IPS-18c (cell line): ENCODE data around the gene MZT2B.
"Not testable (repeated sequence)": the region's sequence is repeated elsewhere in the genome, so short reads cannot be mapped to it uniquely, and the experiment has no call there.

Experiments used
- H3K4me3 ChIP-seq: 2 replicates; pipeline ENCODE4 v1.7.0; 2013; ENCODE audit warnings: low read depth, mild to moderate bottlenecking, low read length, moderate library complexity; ENCODE audit not compliant: insufficient read depth
- H3K9me3 ChIP-seq: one replicate; pipeline ENCODE4 v1.6.1; 2013; ENCODE audit warnings: mild to moderate bottlenecking, low read length, moderate library complexity; ENCODE audit not compliant: control insufficient read depth, insufficient read depth

MZT2B gene

DNA sequence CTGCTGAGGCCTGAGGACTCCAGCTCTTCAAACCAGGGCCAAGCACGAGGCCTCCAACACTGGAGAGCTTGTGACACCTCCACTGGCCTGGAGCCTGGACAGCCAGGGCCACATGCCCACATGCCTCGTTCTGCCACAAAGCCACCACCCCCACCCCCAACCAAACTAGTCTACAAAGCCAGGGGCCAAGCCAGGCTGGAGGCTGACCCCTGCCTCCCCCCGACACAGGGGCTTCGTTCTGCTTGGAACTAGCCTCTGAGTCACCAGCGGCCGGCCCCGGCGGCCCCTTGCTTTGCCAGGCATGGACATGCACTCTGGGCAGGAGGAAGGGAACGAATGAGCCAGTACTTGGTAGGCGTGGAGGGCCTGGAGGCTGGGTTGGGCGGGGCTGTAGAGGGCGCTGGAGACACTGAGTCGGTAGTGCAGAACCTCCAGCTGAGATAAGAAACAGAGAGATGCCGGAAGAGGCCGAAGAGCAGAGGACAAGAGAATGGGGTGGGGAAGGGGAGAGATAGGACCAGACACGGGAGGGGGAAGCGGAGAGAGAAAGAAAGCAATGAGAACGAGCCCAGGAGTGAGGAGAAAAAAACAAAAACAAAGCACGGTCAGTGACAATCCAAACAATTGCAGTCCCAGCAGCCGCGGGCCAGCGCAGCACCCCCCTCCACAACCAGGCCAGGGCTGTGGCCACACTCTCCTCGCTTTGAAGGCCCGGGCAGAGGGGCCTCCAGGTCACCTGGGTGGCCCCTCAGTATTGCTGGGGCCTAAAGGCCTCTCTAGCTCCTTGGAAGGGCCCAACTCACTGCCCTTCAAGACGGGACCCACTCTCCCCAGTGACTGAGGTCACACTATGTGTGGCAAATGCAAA is 21.0 kb upstream of the MZT2B start:
- H3K4me3 ChIP-seq, H3K9me3 ChIP-seq: not testable (repeated sequence)

DNA sequence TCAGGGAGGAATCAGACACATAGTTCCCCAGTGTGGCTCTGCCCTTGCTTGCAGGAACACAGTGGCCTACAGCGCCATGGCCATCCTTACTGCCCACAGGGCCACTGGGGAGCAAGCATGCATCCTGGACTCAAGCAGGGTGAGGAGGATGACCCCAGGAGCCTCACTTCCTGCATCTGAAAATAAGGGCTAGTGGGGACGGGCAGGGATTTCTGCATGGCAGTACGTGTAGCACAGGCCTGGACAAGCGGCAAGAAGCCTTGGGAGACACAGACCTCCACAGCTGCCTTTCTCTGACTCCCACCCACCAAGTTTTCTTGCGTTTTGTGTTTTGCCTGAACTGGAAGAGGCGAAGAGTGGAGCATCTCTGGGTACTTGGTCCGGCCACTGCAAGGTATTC is 19.6 kb upstream of the MZT2B start:
- not testable (repeated sequence) for H3K9me3 ChIP-seq, H3K4me3 ChIP-seq

DNA sequence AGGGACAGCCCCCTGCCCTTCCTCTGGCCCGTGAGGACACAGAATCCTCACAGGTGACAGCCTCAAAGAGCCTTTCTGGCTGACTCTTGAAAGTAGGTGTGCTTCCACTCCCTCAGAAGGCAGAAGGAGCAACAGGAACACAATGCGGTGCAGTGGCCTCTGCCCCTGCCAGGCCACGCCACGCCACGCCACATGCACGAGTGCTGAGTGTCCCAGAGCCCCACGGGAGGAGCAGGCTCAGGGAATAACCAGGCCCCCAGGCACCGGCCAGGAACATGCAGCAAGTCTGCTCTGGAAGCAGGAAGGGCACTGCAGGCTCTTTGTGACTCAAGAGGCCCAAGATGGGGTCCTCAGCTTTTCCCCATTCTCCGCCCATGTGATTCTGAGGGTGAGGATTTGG is 19.1 kb upstream of the MZT2B start:
- Histone ChIP-seq H3K9me3 (no peaks in the 10 kb centered on the region), H3K4me3 (no peak overlapping the region)

DNA sequence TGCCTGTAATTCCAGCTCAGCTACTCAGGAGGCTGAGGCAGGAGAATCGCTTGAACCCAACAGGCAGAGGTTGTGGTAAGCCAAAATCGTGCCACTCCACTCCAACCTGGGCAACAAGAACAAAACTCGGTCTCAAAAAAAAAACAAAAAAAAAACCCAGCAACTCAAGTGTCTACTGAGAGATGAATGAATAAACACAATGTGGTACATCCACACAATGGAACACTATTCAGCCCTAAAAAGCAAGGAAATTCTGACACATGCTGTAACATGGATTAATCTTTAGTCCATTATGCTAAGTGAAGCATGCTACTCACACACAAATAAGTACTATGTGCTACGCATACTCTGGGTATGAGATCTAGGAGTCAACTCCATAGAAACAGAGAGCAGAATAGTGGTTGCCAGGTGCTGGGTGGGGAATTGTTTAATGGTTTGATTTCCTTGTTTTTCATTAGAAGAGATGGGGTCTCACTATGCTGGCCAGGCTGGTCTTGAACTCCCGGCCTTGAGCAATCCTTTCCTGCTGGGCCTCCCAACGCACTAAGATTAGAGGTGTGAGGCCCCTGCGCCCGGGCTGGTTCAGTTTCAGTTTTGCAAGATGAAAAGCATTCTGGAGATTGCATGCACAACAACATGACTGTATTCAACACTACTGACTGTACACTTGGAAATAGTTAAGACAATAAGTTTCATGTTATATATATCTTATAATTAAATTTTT is 16.6 kb upstream of the MZT2B start:
- no peak overlapping the region for H3K4me3 ChIP-seq
- H3K9me3 ChIP-seq, result no peaks in the 10 kb centered on the region

DNA sequence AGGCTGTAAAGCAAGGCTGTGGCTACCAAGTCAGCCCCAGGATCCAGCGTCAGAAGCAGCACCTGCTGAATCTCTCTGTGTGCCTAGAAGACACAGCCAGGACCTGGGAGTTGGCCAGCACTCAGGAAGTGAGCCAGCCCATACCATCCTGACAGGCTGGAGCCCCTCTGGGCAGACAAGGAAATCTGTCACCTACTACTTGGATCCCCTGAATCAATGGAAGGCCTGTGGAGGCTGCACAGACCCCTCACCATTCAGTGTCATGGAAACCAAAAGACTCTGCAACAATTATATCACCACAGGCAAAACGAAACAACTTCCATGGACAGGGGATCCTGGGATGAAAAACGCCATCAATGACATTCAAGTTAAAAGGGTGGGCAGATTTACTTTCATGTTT is 15.5 kb upstream of the MZT2B start:
- H3K9me3 ChIP-seq, H3K4me3 ChIP-seq: not testable (repeated sequence)

DNA sequence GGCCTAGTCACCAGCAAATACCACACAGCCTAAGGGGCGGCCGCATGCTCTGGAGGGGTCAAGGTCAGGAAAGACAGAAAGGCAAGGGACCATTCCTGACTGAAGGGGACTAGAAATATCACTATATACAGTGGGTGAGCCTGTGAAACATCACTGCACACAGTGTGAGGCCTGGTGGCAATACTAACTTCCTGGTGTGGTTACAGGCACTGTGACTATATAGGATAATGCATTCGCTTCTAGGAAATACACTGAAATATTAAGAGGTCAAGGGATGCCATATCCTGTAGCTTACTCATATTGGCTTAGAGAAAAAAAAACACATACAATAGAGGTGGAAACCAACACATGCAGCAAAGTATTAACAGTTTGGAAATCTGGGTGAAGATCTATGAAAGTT is 12.9 kb upstream of the MZT2B start:
- not testable (repeated sequence) for H3K9me3 ChIP-seq, H3K4me3 ChIP-seq

DNA sequence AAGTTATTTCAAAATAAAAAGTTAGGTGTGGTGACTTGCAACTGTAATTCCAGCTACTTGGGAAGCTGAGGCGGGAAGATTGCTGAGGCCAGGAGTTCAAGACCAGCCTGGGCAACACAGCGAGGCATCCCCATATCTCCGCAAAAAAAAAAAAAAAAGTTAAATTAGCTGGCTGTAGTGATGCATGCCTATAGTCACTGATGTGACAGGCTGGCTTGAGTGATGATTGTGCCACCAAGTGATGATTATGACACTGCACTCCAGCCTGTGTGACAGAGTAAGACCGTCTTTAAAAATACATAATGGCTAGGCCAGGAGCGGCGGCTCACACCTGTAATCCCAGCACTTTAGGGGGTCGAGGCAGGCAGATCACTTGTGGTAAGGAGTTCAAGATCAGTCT is 12.2 kb upstream of the MZT2B start:
- H3K4me3 ChIP-seq, result no peak overlapping the region
- no peaks in the 10 kb centered on the region for H3K9me3 ChIP-seq

DNA sequence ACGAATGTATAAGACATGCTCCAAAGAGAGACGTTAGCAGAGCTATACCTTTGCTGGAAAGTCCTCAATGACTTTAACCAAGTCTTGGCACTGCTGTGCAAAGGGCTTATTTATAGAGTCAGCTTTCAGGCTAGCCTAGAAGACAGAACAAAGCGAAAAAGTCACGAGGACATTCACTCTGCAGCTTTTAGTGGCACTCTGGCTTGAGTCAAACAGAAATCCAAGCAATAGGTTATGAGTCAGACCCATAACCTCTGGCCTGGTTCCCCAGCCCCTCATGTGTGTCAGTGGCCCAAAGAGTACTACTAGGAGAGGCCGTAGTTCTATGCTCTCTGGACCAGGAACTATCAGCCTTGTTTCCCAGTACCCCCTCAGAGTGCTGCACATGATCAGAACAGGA is 7.2 kb upstream of the MZT2B start:
- not testable (repeated sequence) for H3K4me3 ChIP-seq, H3K9me3 ChIP-seq

DNA sequence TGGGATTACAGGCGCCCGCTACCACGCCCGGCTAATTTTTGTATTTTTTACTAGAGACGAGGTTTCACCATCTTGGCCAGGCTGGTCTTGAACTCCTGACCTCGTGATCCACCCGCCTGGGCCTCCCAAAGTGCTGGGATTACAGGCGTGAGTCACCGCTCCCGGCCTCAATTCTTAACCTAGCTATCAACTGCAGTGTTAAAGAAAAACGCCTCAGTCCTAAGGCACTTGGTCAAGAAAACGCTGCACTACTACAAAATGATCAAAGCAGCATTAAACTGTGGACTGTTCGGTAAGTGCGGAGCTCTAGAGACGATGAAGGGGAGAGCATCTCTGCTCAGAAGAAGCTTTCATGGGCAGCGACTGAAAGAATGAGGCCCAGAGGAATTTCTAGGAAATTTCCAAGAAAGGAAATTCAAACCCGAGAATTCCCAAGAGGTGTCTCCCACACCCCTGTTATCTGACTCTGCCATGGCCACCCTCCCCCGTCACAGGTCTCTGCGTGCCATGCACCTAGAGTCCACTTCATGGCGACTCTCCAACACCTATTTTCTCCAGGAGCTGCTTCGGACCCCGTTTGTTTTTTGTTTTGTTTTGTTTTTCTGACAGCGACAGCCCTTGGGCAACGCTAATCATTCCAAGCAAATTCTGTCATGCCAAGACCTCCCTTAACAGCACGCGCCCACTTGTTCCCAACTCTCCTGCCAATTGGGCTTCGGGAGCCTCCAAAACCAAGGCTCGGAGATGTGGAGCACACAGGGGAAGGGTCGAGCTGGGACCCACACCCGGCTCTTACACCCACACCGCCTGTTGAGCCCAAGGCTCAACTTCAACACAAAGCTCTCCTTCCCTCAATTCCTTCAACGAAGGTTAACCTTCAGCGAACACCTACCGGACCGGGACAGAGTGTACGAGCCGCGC is 1.4 kb upstream of the MZT2B start:
- H3K4me3 ChIP-seq, result peak overlapping the region; percentile 98
- H3K9me3 ChIP-seq, result not testable (repeated sequence)

DNA sequence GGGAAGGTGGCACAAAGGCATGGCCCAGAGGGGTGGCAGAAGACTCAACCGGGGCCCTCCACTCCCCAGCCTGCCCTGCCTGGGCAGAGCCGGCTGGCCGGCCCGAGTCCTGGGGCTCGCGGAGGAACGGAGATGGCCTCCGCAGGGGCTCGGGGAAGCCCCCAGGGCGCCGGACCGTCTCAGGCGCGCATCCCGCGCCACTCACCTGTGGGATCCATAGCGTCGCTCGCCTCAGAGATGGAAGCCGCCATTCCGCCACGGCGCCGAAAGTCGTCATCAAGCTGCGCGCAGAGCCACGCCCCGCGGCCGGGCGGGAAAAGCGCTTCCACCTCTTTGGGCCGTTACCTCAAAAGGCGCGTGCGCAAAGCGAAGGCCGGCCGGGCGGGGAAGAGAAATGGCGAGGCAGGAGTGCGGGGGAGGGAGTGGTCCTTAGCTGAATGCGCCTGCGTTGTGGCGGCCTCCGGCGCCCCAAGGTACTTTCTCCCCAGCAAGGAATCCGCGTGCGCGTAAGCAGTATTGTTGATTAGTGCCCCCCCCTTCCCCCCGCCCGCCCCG is 660 bp upstream of the MZT2B start, which contains the start of gene SMPD4:
Gene SMPD4, minus strand, starts transcription at position 278 of the 555 bp plus-strand sequence. CDS start 5,010 bp downstream, outside the sequence.
- Histone ChIP-seq H3K9me3 (no peaks in the 10 kb centered on the region), H3K4me3 (peak within 1 kb of the TSS; percentile 98)

DNA sequence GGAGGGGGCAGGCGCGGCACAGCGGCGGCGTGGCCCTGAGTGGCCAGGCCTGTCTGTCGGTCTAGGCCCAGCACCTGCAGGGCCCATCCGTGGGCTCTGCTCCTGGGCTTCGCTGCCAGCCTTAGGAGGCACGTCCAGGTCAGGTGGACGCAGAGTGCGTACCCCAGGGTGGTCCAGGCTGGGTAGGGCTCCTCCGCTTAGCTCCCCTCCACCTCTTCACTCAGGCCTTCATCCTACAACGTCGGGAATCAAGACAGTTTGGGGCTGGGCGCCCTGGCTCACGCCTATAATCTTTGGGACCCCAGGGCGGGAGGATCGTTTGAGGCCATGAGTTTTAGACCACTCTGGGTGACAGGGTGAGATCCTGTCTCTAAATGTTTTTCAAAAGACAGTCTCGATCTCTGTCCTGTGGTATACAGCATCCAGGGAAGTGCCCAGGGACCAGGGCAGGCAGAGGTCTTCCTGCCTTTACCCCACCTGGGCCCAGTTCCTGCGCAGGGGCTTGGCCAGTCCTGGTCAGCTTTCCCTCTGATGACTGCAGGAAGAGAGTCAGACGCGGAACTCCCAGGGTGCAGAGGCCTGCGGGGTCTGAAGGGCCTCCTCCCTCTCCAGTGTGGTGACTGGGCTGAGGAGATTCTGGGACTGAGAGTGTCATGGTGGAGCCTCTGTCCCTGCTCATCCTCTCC is 907 bp downstream of the MZT2B start:
- H3K9me3 ChIP-seq, result not testable (repeated sequence)
- peak overlapping the region; percentile 46 for H3K4me3 ChIP-seq

DNA sequence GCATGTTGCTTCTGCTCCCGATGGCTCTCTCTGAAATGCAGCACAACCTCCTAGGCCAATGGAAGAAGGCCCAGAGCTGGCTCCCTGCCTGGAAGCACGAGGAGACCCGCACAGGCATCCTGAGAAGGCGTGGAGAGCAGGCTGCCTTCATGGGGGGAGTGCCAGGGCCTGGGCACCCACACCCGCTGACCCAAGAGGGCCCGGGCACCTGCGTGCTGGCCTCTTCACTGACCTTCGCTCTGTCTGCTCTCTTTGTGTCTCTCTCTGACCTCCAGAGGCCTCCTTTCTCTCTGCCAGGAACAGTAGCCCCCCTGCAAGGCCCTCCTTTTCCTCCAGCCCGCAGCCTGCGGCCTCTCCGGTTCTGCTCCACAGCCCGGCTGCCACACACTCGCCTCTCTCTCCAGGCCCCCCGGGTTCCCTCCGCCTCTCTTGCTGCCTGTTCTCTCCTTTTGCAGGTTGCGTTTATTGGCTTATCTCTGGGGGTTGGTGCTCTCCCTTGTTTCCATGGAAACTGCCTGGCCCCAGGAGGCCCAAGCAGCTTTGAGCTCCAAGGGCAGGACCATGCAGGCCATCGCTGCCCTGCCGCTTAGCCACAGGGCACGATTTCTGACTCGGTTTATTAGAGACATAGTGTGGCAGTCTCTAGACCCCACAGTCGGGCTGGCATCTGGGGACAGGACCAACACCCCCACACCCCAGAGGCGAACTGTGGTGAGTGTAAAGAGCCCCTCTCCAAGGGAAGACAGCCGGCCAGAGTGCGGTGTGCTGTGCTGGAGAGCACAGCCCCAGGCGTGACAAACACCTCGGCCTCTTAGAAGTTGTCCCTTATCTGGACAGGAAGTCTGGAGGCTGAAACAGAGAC is 1.7 kb downstream of the MZT2B start:
- H3K4me3 ChIP-seq, result peak overlapping the region; percentile 46; the same call in 1 of the 2 replicates
- H3K9me3 ChIP-seq, result no peaks in the 10 kb centered on the region

DNA sequence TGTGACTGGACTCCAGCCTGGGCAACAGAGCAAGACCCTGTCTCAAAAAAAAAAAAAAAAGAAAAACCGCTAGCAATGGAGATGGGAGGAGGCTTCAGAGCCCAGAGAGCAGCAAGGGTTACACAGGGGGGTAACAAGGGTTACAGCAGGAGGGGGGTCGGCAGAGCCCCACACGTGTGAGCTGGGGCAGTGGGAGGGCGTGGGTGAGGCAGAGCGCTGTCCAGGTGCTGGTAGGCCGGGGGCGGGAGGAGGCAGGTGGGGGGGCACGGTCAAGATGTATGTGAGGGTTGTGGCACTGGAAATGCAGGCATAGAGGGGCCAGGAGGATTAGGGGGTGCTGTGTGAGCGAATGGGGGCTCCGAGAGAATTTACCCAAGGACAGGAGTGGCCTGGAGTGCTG is 3.4 kb downstream of the MZT2B start:
- Histone ChIP-seq H3K9me3 (no peaks in the 10 kb centered on the region), H3K4me3 (no peak overlapping the region)

DNA sequence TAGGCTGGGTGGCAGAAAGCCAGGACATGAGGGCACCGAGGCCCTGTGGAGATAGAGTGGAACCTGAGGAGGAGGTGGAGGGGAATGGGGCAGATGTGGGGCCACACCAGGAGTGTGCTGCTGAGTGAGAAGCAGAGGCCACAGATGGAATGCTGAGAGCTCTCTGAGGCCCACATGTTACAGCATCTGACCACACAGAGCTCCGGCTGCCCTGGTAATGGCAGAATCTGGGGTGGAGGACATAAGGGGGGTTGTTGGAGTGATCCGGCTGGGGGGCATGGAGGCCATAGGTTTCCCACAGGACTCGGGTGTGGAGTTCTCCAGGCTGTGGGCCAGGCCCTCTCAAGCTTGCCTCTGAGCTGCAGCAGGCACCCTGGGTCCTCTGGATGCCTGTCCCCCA is 3.8 kb downstream of the MZT2B start:
- no peak overlapping the region for H3K4me3 ChIP-seq

DNA sequence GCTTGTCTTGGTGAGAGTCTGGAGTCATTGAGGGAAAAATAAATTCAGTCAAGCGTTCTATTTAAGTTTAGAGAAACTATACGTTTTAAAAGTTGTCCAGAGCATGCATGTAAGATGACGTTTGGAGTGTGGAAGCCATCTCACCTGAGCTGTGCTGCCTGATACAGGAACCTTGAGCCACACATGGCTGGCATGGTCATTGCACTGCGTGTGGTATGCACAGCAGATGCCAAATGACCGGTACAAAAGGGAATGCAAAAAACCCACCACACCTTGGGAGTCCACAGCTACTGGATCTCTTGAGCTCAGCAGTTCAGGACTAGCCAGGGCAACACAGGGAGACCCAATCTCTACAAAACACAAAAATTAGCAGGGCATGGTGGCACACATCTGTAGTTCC is 4.3 kb downstream of the MZT2B start:
- Histone ChIP-seq H3K9me3 (no peaks in the 10 kb centered on the region), H3K4me3 (no peak overlapping the region)

More for the DNA sequence above, 3.8 kb downstream of the MZT2B start:
- H3K9me3 ChIP-seq, result no peaks in the 10 kb centered on the region

DNA sequence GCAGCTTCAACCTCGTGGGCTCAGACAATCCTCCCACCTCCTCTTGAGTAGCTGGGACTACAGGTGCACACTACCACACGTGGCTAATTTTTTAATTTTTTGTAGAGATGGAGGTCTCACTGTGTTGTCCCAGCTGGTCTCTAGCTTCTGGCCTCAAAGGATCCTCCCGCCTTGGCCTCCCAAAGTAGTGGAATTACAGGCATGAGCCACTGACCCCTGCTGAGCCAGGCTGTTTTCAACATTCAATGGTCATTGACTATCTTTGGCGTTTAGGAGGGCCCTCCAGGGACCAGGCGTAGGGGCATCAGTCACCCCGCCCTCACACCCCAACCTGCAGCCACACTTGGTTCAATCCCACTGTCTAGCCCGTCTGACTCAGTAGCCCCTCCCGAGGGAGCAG is 5.2 kb downstream of the MZT2B start:
- Histone ChIP-seq H3K4me3 (no peak overlapping the region), H3K9me3 (no peaks in the 10 kb centered on the region)
